Measurements from ENCODE around the gene MFNG. TPM values are rescaled to one million over a fixed set of nuclear protein-coding genes. Genes with fewer than 3 reads are reported as not detected.

Gene MFNG
- total RNA-seq, 1 experiment from 2014 or later, result 7.1 TPM

DNA sequence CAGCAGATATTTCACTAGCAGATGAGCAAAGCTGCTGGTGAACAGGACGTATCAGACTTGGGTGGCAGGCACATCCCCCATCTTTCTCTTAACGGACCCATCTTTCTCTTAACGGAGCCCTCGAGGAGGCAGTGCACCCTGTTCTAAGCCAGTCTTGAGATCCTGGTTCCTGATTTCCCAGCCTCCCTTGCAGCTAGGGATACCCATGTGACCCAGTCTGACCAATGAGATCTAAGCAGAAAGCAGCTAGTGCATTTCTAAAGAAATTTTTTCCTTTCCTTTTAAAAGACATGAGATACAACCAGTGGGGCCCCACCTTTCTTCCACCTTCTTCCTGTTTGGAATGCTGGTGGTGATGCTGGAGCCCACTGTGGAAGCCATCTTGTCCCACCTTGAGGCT, 45.3 kb downstream of the MFNG start:
- DNase-seq (ENCODE audit: low read depth, low spot score) (no peak), ATAC-seq (no peak)
- Histone ChIP-seq H3K4me1 (ENCODE audit: control insufficient read depth, insufficient read depth, low read length) (no peaks in the 10 kb centered on the region), H3K27me3 (ENCODE audit: control insufficient read depth, insufficient read depth, low read length) (no peaks in the 10 kb centered on the region), H3K4me3 (ENCODE audit: low read depth in 2 of 2, low read length in 2 of 2) (no peak overlapping the region), H3K9me3 (ENCODE audit: control insufficient read depth, insufficient read depth, low read depth, low read length) (no peaks in the 10 kb centered on the region), H3K36me3 (ENCODE audit: control insufficient read depth, insufficient read depth, low read length) (no peaks in the 10 kb centered on the region), H3K27ac (ENCODE audit: low read length) (no peak overlapping the region)
- intact Hi-C loops (cut with micrococcal nuclease; ENCODE audit: unreplicated experiment), result no loop called here
- TF ChIP-seq, protein P1, sequence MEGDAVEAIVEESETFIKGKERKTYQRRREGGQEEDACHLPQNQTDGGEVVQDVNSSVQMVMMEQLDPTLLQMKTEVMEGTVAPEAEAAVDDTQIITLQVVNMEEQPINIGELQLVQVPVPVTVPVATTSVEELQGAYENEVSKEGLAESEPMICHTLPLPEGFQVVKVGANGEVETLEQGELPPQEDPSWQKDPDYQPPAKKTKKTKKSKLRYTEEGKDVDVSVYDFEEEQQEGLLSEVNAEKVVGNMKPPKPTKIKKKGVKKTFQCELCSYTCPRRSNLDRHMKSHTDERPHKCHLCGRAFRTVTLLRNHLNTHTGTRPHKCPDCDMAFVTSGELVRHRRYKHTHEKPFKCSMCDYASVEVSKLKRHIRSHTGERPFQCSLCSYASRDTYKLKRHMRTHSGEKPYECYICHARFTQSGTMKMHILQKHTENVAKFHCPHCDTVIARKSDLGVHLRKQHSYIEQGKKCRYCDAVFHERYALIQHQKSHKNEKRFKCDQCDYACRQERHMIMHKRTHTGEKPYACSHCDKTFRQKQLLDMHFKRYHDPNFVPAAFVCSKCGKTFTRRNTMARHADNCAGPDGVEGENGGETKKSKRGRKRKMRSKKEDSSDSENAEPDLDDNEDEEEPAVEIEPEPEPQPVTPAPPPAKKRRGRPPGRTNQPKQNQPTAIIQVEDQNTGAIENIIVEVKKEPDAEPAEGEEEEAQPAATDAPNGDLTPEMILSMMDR (IDR thresholded peaks at IDR 0.05), result no peak
- no peak for TF ChIP-seq TCF7L2 (IDR thresholded peaks at IDR 0.05; ENCODE audit: low read depth, low read length)
- TF ChIP-seq SIN3A (IDR thresholded peaks at IDR 0.05; ENCODE audit: borderline replicate concordance, insufficient read depth, low read depth, low read length), result no peak
- TF ChIP-seq REST (IDR thresholded peaks at IDR 0.05; ENCODE audit: insufficient read depth in 1 of 2, low read depth in 2 of 2, low read length in 1 of 2), result no peak
- no peak for TF ChIP-seq POLR2AphosphoS5 (IDR thresholded peaks at IDR 0.05; ENCODE audit: low read depth, low read length)
- in situ Hi-C loops (cut with HindIII; ENCODE audit: low pct_unique_long_range_greater_than_20kb, low sequenced_read_pairs), result no loop called here
- CTCF ChIA-PET, result interaction anchor here (1.1 kb wide), 1 partner anchor 13 kb away, joined by 5 read pairs; no protein-coding TSS in a partner anchor
- POLR2A ChIA-PET, result no interaction called here
- no TSS peak for BruUV-seq (replicated peaks)

- ChIA-PET POLR2A (no interaction called here), CTCF (no interaction called here)
- in situ Hi-C loops (cut with HindIII; ENCODE audit: low pct_unique_long_range_greater_than_20kb, low sequenced_read_pairs), result no loop called here
- H3K27ac ChIP-seq (ENCODE audit: low read length), result no peak overlapping the region
- H3K36me3 ChIP-seq (ENCODE audit: control insufficient read depth, insufficient read depth, low read length), result no peaks in the 10 kb centered on the region
- BruUV-seq (replicated peaks), result no TSS peak
- TF ChIP-seq, protein P1 (IDR thresholded peaks at IDR 0.05), result no peak
- no peak for TF ChIP-seq TCF7L2 (IDR thresholded peaks at IDR 0.05; ENCODE audit: low read depth, low read length)
- TF ChIP-seq REST (IDR thresholded peaks at IDR 0.05; ENCODE audit: insufficient read depth in 1 of 2, low read depth in 2 of 2, low read length in 1 of 2), result no peak
- TF ChIP-seq SIN3A (IDR thresholded peaks at IDR 0.05; ENCODE audit: borderline replicate concordance, insufficient read depth, low read depth, low read length), result no peak
- TF ChIP-seq POLR2AphosphoS5 (IDR thresholded peaks at IDR 0.05; ENCODE audit: low read depth, low read length), result no peak
- H3K4me1 ChIP-seq (ENCODE audit: control insufficient read depth, insufficient read depth, low read length), result no peaks in the 10 kb centered on the region
- no peaks in the 10 kb centered on the region for H3K9me3 ChIP-seq (ENCODE audit: control insufficient read depth, insufficient read depth, low read depth, low read length)
- intact Hi-C loops (cut with micrococcal nuclease; ENCODE audit: unreplicated experiment), result no loop called here
- ATAC-seq (no peak), DNase-seq (ENCODE audit: low read depth, low spot score) (no peak)
- no peak overlapping the region for H3K4me3 ChIP-seq (ENCODE audit: low read depth in 2 of 2, low read length in 2 of 2)
- H3K27me3 ChIP-seq (ENCODE audit: control insufficient read depth, insufficient read depth, low read length), result no peaks in the 10 kb centered on the region
Measured at GRCh38 chr22:37439347-37439746, 46.8 kb downstream of the MFNG start.

Measured in Panc1 (cell line).